HepG2 (cell line): Measurements from ENCODE around the gene MRPS14. TPM values are rescaled to one million over a fixed set of nuclear protein-coding genes. Genes with fewer than 3 reads are reported as not detected.

Experiments used
- FOXK2 ChIP-seq: fragments of 450-650 bp; IDR thresholded peaks from 2 replicates; pipeline ENCODE4 v1.6.1; 2016
- MED1 ChIP-seq: sonication (generic); formaldehyde crosslinking; IDR thresholded peaks from 2 replicates; pipeline ENCODE4 v1.4.0; 2020; ENCODE audit warnings: missing genetic modification reagents
- SALL1 ChIP-seq: sonication (generic); formaldehyde crosslinking; IDR thresholded peaks from 2 replicates; pipeline ENCODE4 v1.8.0; 2022; ENCODE audit warnings: mild to moderate bottlenecking, missing genetic modification reagents
- ZKSCAN8 ChIP-seq: IDR thresholded peaks from 2 replicates; pipeline ENCODE4 v1.6.1; 2016; ENCODE audit warnings: borderline replicate concordance, missing genetic modification reagents, missing compliant biosample characterization
- ZNF652 ChIP-seq: IDR thresholded peaks from 2 replicates; pipeline ENCODE4 v1.6.1; 2016; ENCODE audit warnings: low read depth, borderline replicate concordance
- ZNF772 ChIP-seq: sonication (generic); formaldehyde crosslinking; IDR thresholded peaks from 2 replicates; pipeline ENCODE4 v1.5.0; 2020; ENCODE audit warnings: mild to moderate bottlenecking, missing genetic modification reagents
- ZNF83 ChIP-seq: sonication (generic); formaldehyde crosslinking; IDR thresholded peaks from 2 replicates; pipeline ENCODE4 v1.4.0; 2020; ENCODE audit warnings: missing genetic modification reagents, mild to moderate bottlenecking, borderline replicate concordance
- polyA plus RNA-seq, 8 experiments: library from polyadenylated mRNA; depleted of rRNA in 3 of 8; stranded (reverse) in 7 of 8; unstranded in 1 of 8; fragments of >200 nt; fragmentation: Illumina TruSeq in 4 of 8; extraction: Trizol in 4 of 8; gene quantifications; 2 replicates each; pipeline versions ENCODE4 v1.2.1 to v1.2.3, GENCODE V29; 2011 to 2016; ENCODE audit warnings: low read depth in 4 of 8, missing spikeins in 1 of 8, mixed read lengths in 1 of 8; ENCODE audit not compliant: insufficient read depth in 1 of 8
- total RNA-seq, 5 experiments: library from RNA; depleted of rRNA; stranded (reverse); fragments of >200 nt; fragmentation: Illumina TruSeq; extraction: Trizol; gene quantifications; 2 replicates each; pipeline ENCODE4 v1.2.3, GENCODE V29; 2016; ENCODE audit warnings: low read depth in 1 of 5
- TF ChIP-seq, protein P1 (sequence below): IDR thresholded peaks from 2 replicates; pipeline ENCODE4 v1.6.1; 2016; ENCODE audit warnings: mild to moderate bottlenecking, missing biosample characterization, missing genetic modification reagents
- TF ChIP-seq, protein P2 (sequence below): sonication (generic); formaldehyde crosslinking; IDR thresholded peaks from 2 replicates; pipeline ENCODE4 v1.4.0; 2020; ENCODE audit warnings: missing genetic modification reagents
- TF ChIP-seq, protein P3 (sequence below): sonication (generic); formaldehyde crosslinking; IDR thresholded peaks from 2 replicates; pipeline ENCODE4 v1.4.0; 2020; ENCODE audit warnings: mild to moderate bottlenecking, missing genetic modification reagents
- TF ChIP-seq, protein P4 (sequence below): sonication (generic); formaldehyde crosslinking; IDR thresholded peaks from 2 replicates; pipeline ENCODE4 v1.8.0; 2022; ENCODE audit warnings: low read depth, missing genetic modification reagents
- TF ChIP-seq, protein P5 (sequence below): sonication (generic); formaldehyde crosslinking; IDR thresholded peaks from 2 replicates; pipeline ENCODE4 v1.5.0; 2020; ENCODE audit warnings: mild to moderate bottlenecking, missing genetic modification reagents

Gene MRPS14
- total and polyA plus RNA-seq, 2 of the 13 experiments (the other 11 are each of a cell fraction or from before 2014, with no cell fraction given) = 36.6 to 43.2 TPM

DNA sequence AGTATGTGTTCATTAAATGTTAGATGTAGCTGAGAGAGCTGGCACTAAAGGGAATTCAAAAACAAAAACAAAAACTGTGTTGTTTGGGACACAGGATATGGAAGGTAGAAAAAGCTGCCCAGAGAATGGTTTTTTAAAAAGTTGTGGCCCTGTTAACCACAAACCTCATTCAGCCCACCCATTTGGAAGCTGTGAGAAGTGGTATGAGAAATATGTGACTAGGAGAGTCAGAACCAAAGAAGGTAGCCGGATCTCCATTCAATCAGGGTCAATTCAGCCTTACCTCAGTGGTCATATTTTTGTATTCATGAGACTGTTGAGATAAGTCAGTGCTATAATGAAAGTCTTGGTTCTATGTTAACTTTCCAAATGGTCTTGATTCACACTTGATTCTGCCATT, 53.2 kb downstream of the MRPS14 start (continued):
- TF ChIP-seq, protein P1, sequence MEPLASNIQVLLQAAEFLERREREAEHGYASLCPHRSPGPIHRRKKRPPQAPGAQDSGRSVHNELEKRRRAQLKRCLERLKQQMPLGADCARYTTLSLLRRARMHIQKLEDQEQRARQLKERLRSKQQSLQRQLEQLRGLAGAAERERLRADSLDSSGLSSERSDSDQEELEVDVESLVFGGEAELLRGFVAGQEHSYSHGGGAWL (CRISPR knock-in tag) = no peak
- TF ChIP-seq MED1 (CRISPR knock-in tag) (no peak), ZNF772 (CRISPR knock-in tag) (no peak), ZNF652 (no peak), ZKSCAN8 (CRISPR knock-in tag) (no peak), FOXK2 (no peak), ZNF83 (no peak), SALL1 (CRISPR knock-in tag) (no peak)
- TF ChIP-seq, protein P2, sequence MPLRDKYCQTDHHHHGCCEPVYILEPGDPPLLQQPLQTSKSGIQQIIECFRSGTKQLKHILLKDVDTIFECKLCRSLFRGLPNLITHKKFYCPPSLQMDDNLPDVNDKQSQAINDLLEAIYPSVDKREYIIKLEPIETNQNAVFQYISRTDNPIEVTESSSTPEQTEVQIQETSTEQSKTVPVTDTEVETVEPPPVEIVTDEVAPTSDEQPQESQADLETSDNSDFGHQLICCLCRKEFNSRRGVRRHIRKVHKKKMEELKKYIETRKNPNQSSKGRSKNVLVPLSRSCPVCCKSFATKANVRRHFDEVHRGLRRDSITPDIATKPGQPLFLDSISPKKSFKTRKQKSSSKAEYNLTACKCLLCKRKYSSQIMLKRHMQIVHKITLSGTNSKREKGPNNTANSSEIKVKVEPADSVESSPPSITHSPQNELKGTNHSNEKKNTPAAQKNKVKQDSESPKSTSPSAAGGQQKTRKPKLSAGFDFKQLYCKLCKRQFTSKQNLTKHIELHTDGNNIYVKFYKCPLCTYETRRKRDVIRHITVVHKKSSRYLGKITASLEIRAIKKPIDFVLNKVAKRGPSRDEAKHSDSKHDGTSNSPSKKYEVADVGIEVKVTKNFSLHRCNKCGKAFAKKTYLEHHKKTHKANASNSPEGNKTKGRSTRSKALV (CRISPR knock-in tag) = no peak
- TF ChIP-seq, protein P3, sequence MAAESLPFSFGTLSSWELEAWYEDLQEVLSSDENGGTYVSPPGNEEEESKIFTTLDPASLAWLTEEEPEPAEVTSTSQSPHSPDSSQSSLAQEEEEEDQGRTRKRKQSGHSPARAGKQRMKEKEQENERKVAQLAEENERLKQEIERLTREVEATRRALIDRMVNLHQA (CRISPR knock-in tag) = no peak
- TF ChIP-seq, protein P4, sequence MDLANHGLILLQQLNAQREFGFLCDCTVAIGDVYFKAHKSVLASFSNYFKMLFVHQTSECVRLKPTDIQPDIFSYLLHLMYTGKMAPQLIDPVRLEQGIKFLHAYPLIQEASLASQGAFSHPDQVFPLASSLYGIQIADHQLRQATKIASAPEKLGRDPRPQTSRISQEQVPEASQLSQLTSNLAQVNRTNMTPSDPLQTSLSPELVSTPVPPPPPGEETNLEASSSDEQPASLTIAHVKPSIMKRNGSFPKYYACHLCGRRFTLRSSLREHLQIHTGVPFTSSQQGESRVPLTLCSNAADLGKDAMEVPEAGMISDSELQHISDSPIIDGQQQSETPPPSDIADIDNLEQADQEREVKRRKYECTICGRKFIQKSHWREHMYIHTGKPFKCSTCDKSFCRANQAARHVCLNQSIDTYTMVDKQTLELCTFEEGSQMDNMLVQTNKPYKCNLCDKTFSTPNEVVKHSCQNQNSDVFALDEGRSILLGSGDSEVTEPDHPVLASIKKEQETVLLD = no peak
- TF ChIP-seq, protein P5, sequence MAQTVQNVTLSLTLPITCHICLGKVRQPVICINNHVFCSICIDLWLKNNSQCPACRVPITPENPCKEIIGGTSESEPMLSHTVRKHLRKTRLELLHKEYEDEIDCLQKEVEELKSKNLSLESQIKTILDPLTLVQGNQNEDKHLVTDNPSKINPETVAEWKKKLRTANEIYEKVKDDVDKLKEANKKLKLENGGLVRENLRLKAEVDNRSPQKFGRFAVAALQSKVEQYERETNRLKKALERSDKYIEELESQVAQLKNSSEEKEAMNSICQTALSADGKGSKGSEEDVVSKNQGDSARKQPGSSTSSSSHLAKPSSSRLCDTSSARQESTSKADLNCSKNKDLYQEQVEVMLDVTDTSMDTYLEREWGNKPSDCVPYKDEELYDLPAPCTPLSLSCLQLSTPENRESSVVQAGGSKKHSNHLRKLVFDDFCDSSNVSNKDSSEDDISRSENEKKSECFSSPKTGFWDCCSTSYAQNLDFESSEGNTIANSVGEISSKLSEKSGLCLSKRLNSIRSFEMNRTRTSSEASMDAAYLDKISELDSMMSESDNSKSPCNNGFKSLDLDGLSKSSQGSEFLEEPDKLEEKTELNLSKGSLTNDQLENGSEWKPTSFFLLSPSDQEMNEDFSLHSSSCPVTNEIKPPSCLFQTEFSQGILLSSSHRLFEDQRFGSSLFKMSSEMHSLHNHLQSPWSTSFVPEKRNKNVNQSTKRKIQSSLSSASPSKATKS (CRISPR knock-in tag) = no peak
